GM21737 (cell line): ENCODE measurements around the gene KDM8.

ENCODE experiments used
- ATAC-seq: cut with Tn5 transposase; IDR thresholded peaks from one replicate; pipeline ENCODE4 v1.9.1; 2021; ENCODE audit warnings: mild to moderate bottlenecking, moderate library complexity; ENCODE audit not compliant: unreplicated experiment

Gene KDM8

GRCh38 chr16:27214084-27214961 is 11.0 kb downstream of the KDM8 start:
- ATAC-seq: no peak

- ATAC-seq: no peak
These were observed 12.3 kb downstream of the KDM8 start for GRCh38 chr16:27215660-27216059.

DNA sequence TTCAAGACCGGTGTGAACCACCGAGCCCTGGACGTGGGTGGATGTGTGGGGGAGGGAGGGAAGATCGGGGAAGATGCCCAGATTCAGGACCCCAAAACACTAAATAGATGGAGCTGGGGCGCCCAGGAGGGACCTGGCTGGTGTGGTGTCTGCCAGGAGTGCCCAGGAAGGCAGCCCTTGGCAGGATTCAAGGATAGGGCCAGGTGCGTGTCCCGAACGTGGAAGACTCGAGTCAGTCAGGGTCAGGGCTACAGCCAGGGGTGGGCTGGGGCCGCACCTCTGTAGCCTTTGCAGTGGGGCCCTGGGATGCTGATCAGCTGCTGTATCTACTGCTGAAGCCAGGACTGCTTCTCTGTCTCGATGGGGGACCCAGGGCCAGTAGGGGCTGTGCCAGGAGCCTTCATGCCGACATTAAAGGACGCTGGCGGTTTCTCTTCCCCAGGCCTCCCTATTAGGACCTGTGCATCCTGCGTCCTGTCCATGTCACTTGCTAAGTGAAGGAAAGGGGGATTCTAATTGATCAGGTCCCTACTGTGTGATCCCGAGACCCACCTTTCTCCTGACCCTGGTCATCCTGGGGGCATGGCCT is 13.1 kb downstream of the KDM8 start:
- ATAC-seq: no peak

GRCh38 chr16:27217256-27217655 is 13.9 kb downstream of the KDM8 start:
- no peak for ATAC-seq

DNA sequence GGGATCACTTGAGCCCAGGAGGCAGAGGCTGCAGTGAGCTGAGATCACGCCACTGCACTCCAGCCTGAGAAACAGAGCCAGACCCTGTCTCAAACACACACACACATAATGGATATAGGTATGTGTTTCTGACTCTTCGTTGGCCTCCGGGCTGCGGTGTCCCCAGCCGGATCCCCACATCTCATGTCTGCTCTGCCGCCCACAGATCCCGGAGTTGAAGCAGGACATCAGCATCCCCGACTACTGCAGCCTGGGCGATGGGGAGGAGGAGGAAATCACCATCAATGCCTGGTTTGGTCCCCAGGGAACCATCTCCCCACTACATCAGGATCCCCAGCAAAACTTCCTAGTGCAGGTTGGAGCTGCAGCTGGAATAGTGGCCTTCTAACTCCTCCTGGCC is 15.4 kb downstream of the KDM8 start:
- no peak for ATAC-seq

- no peak for ATAC-seq
These were observed 15.8 kb downstream of the KDM8 start for GRCh38 chr16:27219161-27219560.

DNA sequence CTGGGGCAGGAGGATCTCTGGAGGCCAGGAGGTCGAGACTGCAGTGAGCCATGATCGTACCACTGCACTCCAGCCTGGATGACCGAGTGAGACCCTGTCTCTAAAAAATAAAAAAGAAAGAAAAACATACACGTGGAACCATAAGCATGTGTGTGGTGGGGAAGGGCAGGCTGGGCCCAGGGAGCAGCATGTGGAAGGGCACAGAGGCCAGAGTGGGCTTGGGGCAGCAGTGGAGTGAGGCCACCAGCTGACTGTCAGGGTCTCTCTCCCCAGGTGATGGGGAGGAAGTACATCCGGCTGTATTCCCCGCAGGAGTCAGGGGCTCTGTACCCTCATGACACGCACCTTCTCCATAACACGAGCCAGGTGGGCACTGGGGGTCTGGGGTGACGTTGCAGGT is 16.8 kb downstream of the KDM8 start:
- ATAC-seq: no peak

GRCh38 chr16:27220527-27220926 is 17.2 kb downstream of the KDM8 start:
- ATAC-seq: no peak

GRCh38 chr16:27220991-27221390 is 17.7 kb downstream of the KDM8 start:
- ATAC-seq: no peak

GRCh38 chr16:27221576-27222248 is 18.4 kb downstream of the KDM8 start:
- ATAC-seq: no peak

GRCh38 chr16:27222249-27223225 is 19.2 kb downstream of the KDM8 start:
- no peak for ATAC-seq

DNA sequence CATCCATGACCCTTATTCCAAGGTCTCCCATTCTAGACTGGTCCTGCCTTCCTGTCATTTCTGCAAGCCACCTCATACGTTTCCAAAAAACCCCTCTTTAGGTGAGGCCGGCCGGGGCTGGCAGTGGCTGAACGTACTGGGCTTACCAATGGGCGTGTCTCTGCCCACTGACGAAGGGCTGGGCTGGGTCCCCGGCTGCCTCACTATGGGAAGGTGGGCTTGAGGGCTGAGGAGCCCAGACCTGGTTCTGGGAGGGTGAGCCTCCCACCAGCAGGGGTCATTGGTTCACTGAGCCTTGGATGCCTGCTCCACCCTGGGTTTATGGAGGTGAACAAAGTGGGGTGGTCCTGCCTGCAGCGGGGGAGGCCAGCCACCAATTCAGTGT is 19.9 kb downstream of the KDM8 start:
- no peak for ATAC-seq

DNA sequence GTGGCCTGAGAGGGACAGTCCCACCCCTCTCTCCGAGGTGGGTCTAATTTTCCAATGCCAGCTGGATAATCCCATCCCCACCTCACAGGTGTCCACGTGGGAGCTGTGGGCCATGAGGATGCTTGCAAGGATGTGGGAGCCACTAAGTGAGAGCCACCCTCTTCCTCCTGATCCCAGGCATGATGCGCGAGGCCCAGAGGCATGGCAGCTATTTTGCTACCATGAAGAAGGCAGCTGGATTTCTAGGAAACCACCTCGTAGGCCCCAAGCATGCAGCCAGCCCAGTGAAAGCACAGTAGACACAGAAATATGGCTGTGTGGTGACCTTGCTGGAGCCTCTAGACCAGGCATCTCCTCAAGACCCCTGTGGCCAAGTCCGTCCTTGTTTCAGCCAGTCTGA is 20.4 kb downstream of the KDM8 start:
- no peak for ATAC-seq

DNA sequence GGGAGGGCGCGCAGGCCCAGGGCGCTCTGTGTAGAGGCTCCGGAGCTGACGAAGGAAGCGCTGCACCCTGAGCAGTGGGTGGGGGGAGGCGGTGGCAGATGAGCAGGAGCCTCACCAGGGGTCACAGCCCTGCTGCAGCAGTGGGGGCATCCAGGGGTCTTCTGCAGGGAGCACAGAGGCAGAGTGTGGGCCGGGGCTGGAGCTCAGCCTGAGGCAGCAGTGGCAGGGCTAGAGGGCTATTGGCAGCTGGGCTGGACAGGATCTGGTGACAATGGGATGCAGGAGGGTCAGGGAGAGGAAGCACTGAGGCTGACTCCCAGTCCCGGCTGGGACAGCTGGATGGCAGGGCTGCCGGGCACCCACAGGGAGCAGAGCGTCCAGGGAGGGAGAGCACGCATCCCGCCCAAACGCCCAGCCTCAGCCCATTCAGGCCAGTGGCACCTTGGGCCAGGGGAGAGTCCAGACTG is 21.0 kb downstream of the KDM8 start:
- ATAC-seq: no peak

- ATAC-seq: no peak
These were observed 21.5 kb downstream of the KDM8 start for GRCh38 chr16:27224741-27225300.

GRCh38 chr16:27225536-27226360 is 22.4 kb downstream of the KDM8 start:
- ATAC-seq: no peak

- ATAC-seq: no peak
These were observed 23.1 kb downstream of the KDM8 start for GRCh38 chr16:27226476-27226875.

GRCh38 chr16:27226976-27227705 is 23.8 kb downstream of the KDM8 start:
- no peak for ATAC-seq

DNA sequence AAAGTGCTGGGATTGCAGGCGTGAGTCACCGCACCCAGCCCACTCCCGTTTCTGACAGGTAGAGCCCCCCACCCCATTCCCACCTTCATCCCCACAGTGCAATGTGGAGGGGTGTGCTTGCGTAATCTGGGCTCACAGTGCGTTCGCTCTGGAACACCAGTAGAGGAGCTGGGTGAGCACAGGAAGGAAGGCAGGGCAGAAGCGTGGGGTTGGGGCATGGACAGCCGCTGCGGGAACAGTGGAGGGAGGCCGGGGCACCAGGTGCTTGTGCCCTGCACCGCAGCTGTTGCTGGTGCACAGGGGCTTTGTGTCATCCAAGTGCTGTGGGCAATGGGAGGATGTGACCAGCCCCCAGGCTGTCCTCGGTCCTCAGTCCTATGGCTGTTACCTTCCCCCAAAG is 24.7 kb downstream of the KDM8 start:
- ATAC-seq: no peak
